IMR-90 (cell line): ENCODE results near the gene S100A4. TPM values are rescaled to one million over a fixed set of nuclear protein-coding genes. Genes with fewer than 3 reads are reported as not detected.

Experiments
- ATAC-seq: fragments of 200-7000 bp; cut with Tn5 transposase; 2 replicates; pipeline ENCODE4 v1.9.1; 2020; ENCODE audit warnings: low read depth, mild to moderate bottlenecking, moderate library complexity
- BruUV-seq: library from RNA; stranded (reverse); fragments of 400-500 nt; replicated peaks from 2 replicates; lab custom pipeline; 2021; lab: Mats Ljungman, UMichigan
- CTCF ChIA-PET: fragments of 300-600 bp; formaldehyde crosslinking; extraction: SDS; loops from one replicate; lab custom pipeline; 2021; ENCODE audit warnings: antibody characterized with exemption; lab: Yijun Ruan, JAX
- POLR2A ChIA-PET: fragments of 300-600 bp; sonication (Branson Sonifier 250); formaldehyde crosslinking; loops from one replicate; lab custom pipeline; 2022; ENCODE audit warnings: antibody characterized with exemption; ENCODE audit not compliant: unreplicated experiment; lab: Charles Lee
- DNase-seq: peaks from one replicate; pipeline ENCODE4 v3.0.0; 2013
- H2AFZ ChIP-seq: replicated peaks from 2 replicates; pipeline ENCODE3; 2013; ENCODE audit warnings: low read length, mild to moderate bottlenecking; ENCODE audit not compliant: poor library complexity
- H2AK5ac ChIP-seq: 2 replicates; pipeline ENCODE4 v1.6.1; 2013; ENCODE audit warnings: low read depth, low read length, inconsistent platforms
- H2AK9ac ChIP-seq: replicated peaks from 2 replicates; pipeline ENCODE3; 2013; ENCODE audit warnings: mild to moderate bottlenecking, low read depth, low read length, moderate library complexity; ENCODE audit not compliant: poor library complexity
- H2BK120ac ChIP-seq: 2 replicates; pipeline ENCODE4 v1.6.1; 2013; ENCODE audit warnings: low read depth, low read length, inconsistent platforms
- H2BK15ac ChIP-seq: 3 replicates; pipeline ENCODE4 v1.6.1; 2013; ENCODE audit warnings: low read depth, low read length, inconsistent platforms
- H2BK20ac ChIP-seq: 2 replicates; pipeline ENCODE4 v1.6.1; 2013; ENCODE audit warnings: low read depth, mild to moderate bottlenecking, inconsistent platforms, low read length, moderate library complexity
- H2BK5ac ChIP-seq: 2 replicates; pipeline ENCODE4 v1.6.1; 2013; ENCODE audit warnings: mild to moderate bottlenecking, low read depth, low read length, inconsistent platforms; ENCODE audit not compliant: poor library complexity, severe bottlenecking
- H3K14ac ChIP-seq: replicated peaks from 2 replicates; pipeline ENCODE4 v1.6.1; 2013; ENCODE audit warnings: low read depth, low read length, inconsistent platforms
- H3K18ac ChIP-seq: 2 replicates; pipeline ENCODE4 v1.6.1; 2013; ENCODE audit warnings: low read depth, low read length, control low read depth
- H3K23ac ChIP-seq: 2 replicates; pipeline ENCODE4 v1.6.1; 2013; ENCODE audit warnings: low read depth, low read length, inconsistent platforms
- H3K27ac ChIP-seq: 2 replicates; pipeline ENCODE4 v1.5.1; 2013; ENCODE audit warnings: mild to moderate bottlenecking, control low read depth, low read length; ENCODE audit not compliant: insufficient read depth
- H3K27me3 ChIP-seq: 2 replicates; pipeline ENCODE4 v1.6.1; 2013; ENCODE audit warnings: low read length; ENCODE audit not compliant: control insufficient read depth, insufficient read depth
- H3K36me3 ChIP-seq: 2 replicates; pipeline ENCODE4 v1.6.1; 2013; ENCODE audit warnings: low read length, mixed read lengths; ENCODE audit not compliant: control insufficient read depth, insufficient read depth
- H3K4ac ChIP-seq: 2 replicates; pipeline ENCODE4 v1.6.1; 2013; ENCODE audit warnings: low read depth, low read length, inconsistent platforms
- H3K4me1 ChIP-seq: 2 replicates; pipeline ENCODE4 v1.6.1; 2013; ENCODE audit warnings: low read length, mixed read lengths; ENCODE audit not compliant: control insufficient read depth, insufficient read depth
- H3K4me2 ChIP-seq: 2 replicates; pipeline ENCODE4 v1.6.1; 2013; ENCODE audit warnings: low read depth, mild to moderate bottlenecking, control low read depth, low read length, moderate library complexity
- H3K4me3 ChIP-seq: 2 replicates; pipeline ENCODE4 v1.5.1; 2013; ENCODE audit warnings: low read depth, mild to moderate bottlenecking, control low read depth, low read length, moderate library complexity; ENCODE audit not compliant: insufficient read depth
- H3K56ac ChIP-seq: 2 replicates; pipeline ENCODE4 v1.6.1; 2013; ENCODE audit warnings: low read length, inconsistent platforms; ENCODE audit not compliant: insufficient read depth; ENCODE audit errors: extremely low read depth
- H3K79me1 ChIP-seq, 2 experiments: 2 replicates each; pipeline ENCODE4 v1.6.1; 2013; ENCODE audit warnings: low read length in 2 of 2, inconsistent platforms in 1 of 2, low read depth in 1 of 2
- H3K9ac ChIP-seq: 2 replicates; pipeline ENCODE4 v1.6.1; 2013; ENCODE audit warnings: low read depth, low read length, control low read depth
- H3K9me1 ChIP-seq: 2 replicates; pipeline ENCODE4 v1.6.1; 2013; ENCODE audit warnings: low read length, inconsistent platforms; ENCODE audit not compliant: insufficient read depth
- H3K9me3 ChIP-seq: 2 replicates; pipeline ENCODE4 v1.6.1; 2013; ENCODE audit warnings: low read length; ENCODE audit not compliant: control insufficient read depth, insufficient read depth
- H4K20me1 ChIP-seq: 2 replicates; pipeline ENCODE4 v1.6.1; 2013; ENCODE audit warnings: low read length, inconsistent platforms; ENCODE audit not compliant: insufficient read depth
- H4K5ac ChIP-seq: 2 replicates; pipeline ENCODE4 v1.6.1; 2013; ENCODE audit warnings: mild to moderate bottlenecking, low read depth, low read length, control low read depth
- H4K8ac ChIP-seq, 2 experiments: 2 replicates each; pipeline ENCODE4 v1.6.1; 2013; ENCODE audit warnings: low read depth in 2 of 2, low read length in 2 of 2, control low read depth in 1 of 2, inconsistent platforms in 1 of 2
- H4K91ac ChIP-seq: 2 replicates; pipeline ENCODE4 v1.6.1; 2013; ENCODE audit warnings: low read depth, low read length, inconsistent platforms; ENCODE audit not compliant: insufficient read depth
- BHLHE40 ChIP-seq: fragments of 150-350 bp; IDR thresholded peaks from 2 replicates; pipeline ENCODE4 v1.6.1; 2016; ENCODE audit warnings: mild to moderate bottlenecking, low read depth, low read length
- CEBPB ChIP-seq: IDR thresholded peaks from 2 replicates; pipeline ENCODE4 v1.6.1; 2012; ENCODE audit warnings: low read depth, low read length, improper control_type of control experiment
- FOS ChIP-seq: fragments of 150-350 bp; IDR thresholded peaks from 2 replicates; pipeline ENCODE4 v1.6.1; 2016; ENCODE audit warnings: low read depth, low read length
- MAFK ChIP-seq: IDR thresholded peaks from 2 replicates; pipeline ENCODE4 v1.6.1; 2012; ENCODE audit warnings: low read depth, low read length, improper control_type of control experiment
- MXI1 ChIP-seq: IDR thresholded peaks from 2 replicates; pipeline ENCODE4 v1.6.1; 2012; ENCODE audit warnings: low read depth, mild to moderate bottlenecking, low read length, moderate library complexity, borderline replicate concordance
- POLR2A ChIP-seq: IDR thresholded peaks from 2 replicates; pipeline ENCODE4 v1.6.1; 2012; ENCODE audit warnings: mild to moderate bottlenecking, low read depth, low read length
- RFX5 ChIP-seq: IDR thresholded peaks from 2 replicates; pipeline ENCODE4 v1.8.0; 2012; ENCODE audit warnings: low read depth, mild to moderate bottlenecking, low read length, moderate library complexity
- SMC3 ChIP-seq: fragments of 150-350 bp; IDR thresholded peaks from 2 replicates; pipeline ENCODE4 v1.6.1; 2016; ENCODE audit warnings: low read depth, mild to moderate bottlenecking, antibody characterized with exemption, low read length, moderate library complexity
- WGBS, 2 experiments: methylation state at CpG; one replicate each; pipeline versions ENCODE4 v1.1.5 to v1.1.7; 2013; ENCODE audit warnings: missing lambda C conversion rate in 2 of 2; ENCODE audit not compliant: insufficient read length in 1 of 2; ENCODE audit errors: extremely low coverage in 2 of 2; 5-methylcytosine and 5-hydroxymethylcytosine counted together
- dilution Hi-C: fragments of 300-500 bp; cut with HindIII; formaldehyde crosslinking; loops from one replicate; pipeline ENCODE4 v1.14.3; 2018; ENCODE audit warnings: low sequenced_read_pairs; ENCODE audit not compliant: unreplicated experiment
- in situ Hi-C: fragments of 300-500 bp; cut with MboI; formaldehyde crosslinking; loops from 3 replicates; pipeline ENCODE4 v1.14.3; 2019; ENCODE audit warnings: low sequenced_read_pairs, inconsistent platforms, mixed read lengths
- intact Hi-C: fragments of 100-400 bp; cut with micrococcal nuclease; formaldehyde crosslinking; loops from 2 replicates; pipeline ENCODE4 v1.10.0; 2022
- polyA plus RNA-seq, 3 experiments: library from polyadenylated mRNA; depleted of rRNA; stranded (reverse); fragments of >200 nt; gene quantifications; 2 replicates each; pipeline ENCODE4 v1.2.3, GENCODE V29; 2012; ENCODE audit warnings: low replicate concordance in 1 of 3
- total RNA-seq: library from RNA; depleted of rRNA; stranded (reverse); fragments of >200 nt; gene quantifications from 2 replicates; pipeline ENCODE4 v1.2.3, GENCODE V29; 2012
- TF ChIP-seq, protein P1 (sequence below): fragments of 150-350 bp; IDR thresholded peaks from 2 replicates; pipeline ENCODE4 v1.6.1; 2017; ENCODE audit warnings: mild to moderate bottlenecking, antibody characterized with exemption, low read length, low read depth

The S100A4 gene
- total and polyA plus RNA-seq, 2 of the 4 experiments (the other 2 are of a cell fraction), result 5.6 to 16.6 TPM

DNA sequence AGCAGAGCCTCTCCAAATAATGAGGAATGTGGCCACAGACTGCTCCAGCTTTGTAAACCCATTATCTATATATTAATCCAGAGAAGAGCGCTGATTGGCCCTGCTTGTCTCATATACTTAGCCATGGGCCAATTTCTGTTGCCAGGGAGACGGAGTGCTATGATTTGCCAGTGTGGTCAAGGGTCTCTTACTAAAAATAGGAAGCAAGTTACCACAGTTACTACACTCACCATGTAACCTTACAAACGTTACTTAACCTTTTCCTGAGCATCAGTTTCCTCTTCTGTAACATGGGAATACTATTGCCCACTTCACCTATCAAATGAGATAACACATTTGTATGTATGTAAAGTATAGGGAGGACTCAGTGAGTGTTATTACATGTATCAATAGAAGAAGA, 27.7 kb upstream of the S100A4 start:
- Histone ChIP-seq H3K4ac (peak overlapping the region; percentile 92), H3K23ac (peak overlapping the region; percentile 87), H2AK5ac (peak overlapping the region; percentile 97), H2AK9ac (peak overlapping the region; percentile 77), H2BK20ac (peak overlapping the region; percentile 98), H3K4me1 (peaks cover 14% of the 10 kb centered on the region), H4K8ac (peak overlapping the region; percentile 53 to 92), H4K20me1 (no peaks in the 10 kb centered on the region), H3K9ac (no peak overlapping the region), H2AFZ (no peak overlapping the region), H2BK120ac (peak overlapping the region; percentile 94), H3K27ac (peak overlapping the region; percentile 4; the same call in 1 of the 2 replicates), H4K5ac (peak overlapping the region; percentile 97; the same call in 1 of the 2 replicates), H3K4me2 (peak overlapping the region; percentile 24; the same call in 1 of the 2 replicates), H3K36me3 (no peaks in the 10 kb centered on the region), H3K4me3 (no peak overlapping the region), H3K18ac (peak overlapping the region; percentile 97), H3K79me1 (peaks cover 0 to 5% of the 10 kb centered on the region in 2 experiments; a peak in 2 of 4 replicates), H2BK5ac (peak overlapping the region; percentile 80), H3K14ac (peak overlapping the region; percentile 91), H2BK15ac (peak overlapping the region; percentile 98), H3K56ac (peak overlapping the region; percentile 47), H3K27me3 (no peaks in the 10 kb centered on the region), H4K91ac (peak overlapping the region; percentile 89), H3K9me3 (no peaks in the 10 kb centered on the region), H3K9me1 (peaks cover 7% of the 10 kb centered on the region)
- intact Hi-C loops, result loop anchor here (2.0 kb wide), 5 partner anchors 39 to 97 kb away; partner anchors contain the start of genes CHTOP, ILF2, S100A13 and S100A16
- DNase-seq (peak; percentile 41), ATAC-seq (no peak)
- WGBS, 2 experiments, result no CpG with 5 or more reads among the region's 3 CpGs
- POLR2A ChIA-PET, result interaction anchor here (1.9 kb wide), 1 partner anchor 54 kb away, joined by 7 read pairs; the partner anchor contains the start of gene S100A13
- no peak for TF ChIP-seq MXI1
- TF ChIP-seq POLR2A, result no peak
- no peak for TF ChIP-seq FOS
- no peak for TF ChIP-seq CEBPB
- TF ChIP-seq SMC3, result no peak
- TF ChIP-seq, protein P1, sequence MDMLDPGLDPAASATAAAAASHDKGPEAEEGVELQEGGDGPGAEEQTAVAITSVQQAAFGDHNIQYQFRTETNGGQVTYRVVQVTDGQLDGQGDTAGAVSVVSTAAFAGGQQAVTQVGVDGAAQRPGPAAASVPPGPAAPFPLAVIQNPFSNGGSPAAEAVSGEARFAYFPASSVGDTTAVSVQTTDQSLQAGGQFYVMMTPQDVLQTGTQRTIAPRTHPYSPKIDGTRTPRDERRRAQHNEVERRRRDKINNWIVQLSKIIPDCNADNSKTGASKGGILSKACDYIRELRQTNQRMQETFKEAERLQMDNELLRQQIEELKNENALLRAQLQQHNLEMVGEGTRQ, result no peak
- no peak for TF ChIP-seq BHLHE40
- no peak for TF ChIP-seq RFX5
- TF ChIP-seq MAFK, result no peak
- CTCF ChIA-PET, result interaction anchor here (0.9 to 2.3 kb wide), 10 partner anchors 35 to 78 kb away, joined by 3 to 16 read pairs (median 5); partner anchors contain the start of genes S100A13 and S100A16
- dilution Hi-C loops, result no loop called here
- in situ Hi-C loops, result no loop called here
- BruUV-seq, result no TSS peak
